ENCODE measurements around the gene TCF15. TPM values are rescaled to one million over a fixed set of nuclear protein-coding genes. Genes with fewer than 3 reads are reported as not detected.
"Not testable (repeated sequence)": the region's sequence is repeated elsewhere in the genome, so short reads cannot be mapped to it uniquely, and the experiment has no call there.

The TCF15 gene
- total RNA-seq, 1 donor: not detected

GRCh38 chr20:582204-582603 is 27.9 kb downstream of the TCF15 start:
- Histone ChIP-seq H3K9me3 (ENCODE audit: low read depth, low read length) (no peaks in the 10 kb centered on the region), H3K27me3 (ENCODE audit: insufficient read depth, low read length) (no peaks in the 10 kb centered on the region), H3K4me3 (ENCODE audit: low read length) (no peak overlapping the region), H3K4me1 (ENCODE audit: insufficient read depth, low read length) (no peaks in the 10 kb centered on the region)

GRCh38 chr20:578940-579690 is 31.0 kb downstream of the TCF15 start:
- H3K9me3 ChIP-seq (ENCODE audit: low read depth, low read length); H3K4me3 ChIP-seq (ENCODE audit: low read length); H3K27me3 ChIP-seq (ENCODE audit: insufficient read depth, low read length); H3K4me1 ChIP-seq (ENCODE audit: insufficient read depth, low read length): not testable (repeated sequence)

GRCh38 chr20:577167-577791 is 32.8 kb downstream of the TCF15 start:
- Histone ChIP-seq H3K4me3 (ENCODE audit: low read length) (no peak overlapping the region), H3K4me1 (ENCODE audit: insufficient read depth, low read length) (no peaks in the 10 kb centered on the region), H3K27me3 (ENCODE audit: insufficient read depth, low read length) (no peaks in the 10 kb centered on the region), H3K9me3 (ENCODE audit: low read depth, low read length) (no peaks in the 10 kb centered on the region)

- H3K27me3 ChIP-seq (ENCODE audit: insufficient read depth, low read length): peaks cover 2% of the 10 kb centered on the region
- no peaks in the 10 kb centered on the region for H3K4me1 ChIP-seq (ENCODE audit: insufficient read depth, low read length)
- no peak overlapping the region for H3K4me3 ChIP-seq (ENCODE audit: low read length)
- H3K9me3 ChIP-seq (ENCODE audit: low read depth, low read length): no peaks in the 10 kb centered on the region
Measured at GRCh38 chr20:576156-576555, 34.0 kb downstream of the TCF15 start.

GRCh38 chr20:575230-575629 is 34.9 kb downstream of the TCF15 start:
- Histone ChIP-seq H3K27me3 (ENCODE audit: insufficient read depth, low read length) (peaks cover 3% of the 10 kb centered on the region), H3K4me1 (ENCODE audit: insufficient read depth, low read length) (no peaks in the 10 kb centered on the region), H3K4me3 (ENCODE audit: low read length) (no peak overlapping the region), H3K9me3 (ENCODE audit: low read depth, low read length) (no peaks in the 10 kb centered on the region)

- Histone ChIP-seq H3K4me3 (ENCODE audit: low read length) (no peak overlapping the region), H3K4me1 (ENCODE audit: insufficient read depth, low read length) (no peaks in the 10 kb centered on the region), H3K9me3 (ENCODE audit: low read depth, low read length) (no peaks in the 10 kb centered on the region), H3K27me3 (ENCODE audit: insufficient read depth, low read length) (peaks cover 3% of the 10 kb centered on the region)
Measured at GRCh38 chr20:574297-574942, 35.7 kb downstream of the TCF15 start.

- peaks cover 3% of the 10 kb centered on the region for H3K27me3 ChIP-seq (ENCODE audit: insufficient read depth, low read length)
- no peaks in the 10 kb centered on the region for H3K9me3 ChIP-seq (ENCODE audit: low read depth, low read length)
- no peak overlapping the region for H3K4me3 ChIP-seq (ENCODE audit: low read length)
- no peaks in the 10 kb centered on the region for H3K4me1 ChIP-seq (ENCODE audit: insufficient read depth, low read length)
Measured at GRCh38 chr20:573414-574296, 36.5 kb downstream of the TCF15 start.

- H3K27me3 ChIP-seq (ENCODE audit: insufficient read depth, low read length): peaks cover 3% of the 10 kb centered on the region
- no peak overlapping the region for H3K4me3 ChIP-seq (ENCODE audit: low read length)
- H3K9me3 ChIP-seq (ENCODE audit: low read depth, low read length): no peaks in the 10 kb centered on the region
Measured at GRCh38 chr20:572727-573126, 37.4 kb downstream of the TCF15 start.

GRCh38 chr20:571754-572441 is 38.2 kb downstream of the TCF15 start:
- Histone ChIP-seq H3K27me3 (ENCODE audit: insufficient read depth, low read length) (peaks cover 3% of the 10 kb centered on the region), H3K4me1 (ENCODE audit: insufficient read depth, low read length) (no peaks in the 10 kb centered on the region), H3K9me3 (ENCODE audit: low read depth, low read length) (no peaks in the 10 kb centered on the region), H3K4me3 (ENCODE audit: low read length) (no peak overlapping the region)

More at GRCh38 chr20:572727-573126, 37.4 kb downstream of the TCF15 start:
- H3K4me1 ChIP-seq (ENCODE audit: insufficient read depth, low read length): no peaks in the 10 kb centered on the region

GRCh38 chr20:568673-569415 is 41.3 kb downstream of the TCF15 start:
- H3K27me3 ChIP-seq (ENCODE audit: insufficient read depth, low read length): peaks cover 3% of the 10 kb centered on the region
- H3K4me1 ChIP-seq (ENCODE audit: insufficient read depth, low read length): no peaks in the 10 kb centered on the region
- H3K9me3 ChIP-seq (ENCODE audit: low read depth, low read length): no peaks in the 10 kb centered on the region
- H3K4me3 ChIP-seq (ENCODE audit: low read length): no peak overlapping the region

GRCh38 chr20:568097-568652 is 41.9 kb downstream of the TCF15 start:
- no peaks in the 10 kb centered on the region for H3K4me1 ChIP-seq (ENCODE audit: insufficient read depth, low read length)
- H3K9me3 ChIP-seq (ENCODE audit: low read depth, low read length): no peaks in the 10 kb centered on the region
- peaks cover 3% of the 10 kb centered on the region for H3K27me3 ChIP-seq (ENCODE audit: insufficient read depth, low read length)
- no peak overlapping the region for H3K4me3 ChIP-seq (ENCODE audit: low read length)

GRCh38 chr20:564192-564591 is 45.9 kb downstream of the TCF15 start:
- H3K27me3 ChIP-seq (ENCODE audit: insufficient read depth, low read length): no peaks in the 10 kb centered on the region
- no peaks in the 10 kb centered on the region for H3K9me3 ChIP-seq (ENCODE audit: low read depth, low read length)
- no peaks in the 10 kb centered on the region for H3K4me1 ChIP-seq (ENCODE audit: insufficient read depth, low read length)
- H3K4me3 ChIP-seq (ENCODE audit: low read length): no peak overlapping the region

- Histone ChIP-seq H3K4me1 (ENCODE audit: insufficient read depth, low read length) (no peaks in the 10 kb centered on the region), H3K4me3 (ENCODE audit: low read length) (no peak overlapping the region), H3K27me3 (ENCODE audit: insufficient read depth, low read length) (no peaks in the 10 kb centered on the region), H3K9me3 (ENCODE audit: low read depth, low read length) (no peaks in the 10 kb centered on the region)
Measured at GRCh38 chr20:563187-563586, 46.9 kb downstream of the TCF15 start.

Measured in mononuclear cell (primary cell).